ENCODE data around the gene HNRNPUL1. TPM values are rescaled to one million over a fixed set of nuclear protein-coding genes. Genes with fewer than 3 reads are reported as not detected.

HNRNPUL1 gene
- total and polyA plus RNA-seq, 2 of the 8 experiments (the other 6 are each of a cell fraction or from before 2014, with no cell fraction given): 99.5 to 264 TPM

DNA sequence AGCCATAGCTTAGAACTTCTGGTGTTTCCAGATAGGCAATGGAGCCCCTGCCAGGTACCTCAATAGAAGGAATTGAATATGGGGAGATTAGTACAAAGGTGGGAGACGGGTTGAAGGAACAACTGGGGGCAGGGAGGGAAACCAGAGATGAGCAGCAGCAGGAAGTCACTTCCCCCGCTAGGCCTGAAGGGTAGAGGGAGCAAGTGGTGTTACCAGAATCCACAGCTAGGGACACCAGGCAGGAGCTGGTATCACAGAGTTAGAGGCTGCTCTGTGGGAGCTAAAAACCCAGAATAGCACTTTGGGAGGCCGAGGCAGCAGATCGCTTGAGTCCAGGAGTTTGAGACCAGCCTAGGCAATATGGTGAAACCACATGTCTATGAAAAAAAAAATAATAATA, 15.3 kb upstream of the HNRNPUL1 start:
- DNase-seq (ENCODE audit: low read depth in 1 of 2, low spot score in 2 of 2) (no peak), FAIRE-seq (no peak)
- H3K4me3 ChIP-seq (ENCODE audit: extremely low read depth in 1 of 4, insufficient read depth in 2 of 4, low read depth in 3 of 4, low read length in 4 of 4): no peak overlapping the region
- WGBS, 2 experiments (ENCODE audit: extremely low coverage in 1 of 2, insufficient coverage in 1 of 2, insufficient read length in 1 of 2, insufficient replicate concordance in 2 of 2, low coverage in 1 of 2, low lambda C conversion rate in 2 of 2, missing lambda C conversion rate in 1 of 2): 90% methylated on average over 4 of the region's 4 CpGs; no CpG with 5 or more reads in 1 of the 2 experiments
- H4K8ac ChIP-seq (ENCODE audit: extremely low read depth, insufficient read depth, low read length): no peak overlapping the region
- H3K4ac ChIP-seq (replicated peaks; ENCODE audit: insufficient read length, low read depth, low read length): no peak overlapping the region
- no peak overlapping the region for H4K5ac ChIP-seq (ENCODE audit: insufficient read length, low read depth, low read length)
- H2BK12ac ChIP-seq (ENCODE audit: low read depth, low read length): no peak overlapping the region
- H3K23ac ChIP-seq (ENCODE audit: insufficient read length): no peak overlapping the region
- H3K9ac ChIP-seq (replicated peaks in 1 of 4; ENCODE audit: extremely low read depth in 1 of 4, low read depth in 3 of 4, low read length in 3 of 4): no peak overlapping the region
- no peak overlapping the region for H2AFZ ChIP-seq (ENCODE audit: low read length)
- no peaks in the 10 kb centered on the region for H3K9me3 ChIP-seq (ENCODE audit: insufficient read depth in 2 of 2, low read depth in 1 of 2, low read length in 1 of 2)
- H3K23me2 ChIP-seq (ENCODE audit: low read depth, low read length): no peaks in the 10 kb centered on the region
- no peaks in the 10 kb centered on the region for H3K79me2 ChIP-seq (ENCODE audit: control insufficient read depth in 1 of 2, insufficient read depth in 2 of 2, low read length in 2 of 2)
- H2BK5ac ChIP-seq (ENCODE audit: low read depth, low read length): no peak overlapping the region
- no peak overlapping the region for H4K91ac ChIP-seq (replicated peaks; ENCODE audit: insufficient read length, low read length)
- H2BK15ac ChIP-seq (ENCODE audit: low read length): no peak overlapping the region
- H2BK20ac ChIP-seq (ENCODE audit: low read length): no peak overlapping the region
- H3K79me1 ChIP-seq (ENCODE audit: low read depth, low read length): no peaks in the 10 kb centered on the region
- peaks cover 10 to 57% (median 36%) of the 10 kb centered on the region in 4 experiments; a peak in 7 of 8 replicates for H3K36me3 ChIP-seq (ENCODE audit: control insufficient read depth in 2 of 4, insufficient read depth in 4 of 4, low read length in 3 of 4)
- no peak overlapping the region for H3K14ac ChIP-seq (ENCODE audit: insufficient read length)
- H3K27ac ChIP-seq (ENCODE audit: low read depth, low read length): no peak overlapping the region
- no peak overlapping the region for H3K4me2 ChIP-seq (ENCODE audit: insufficient read depth in 1 of 2, low read depth in 2 of 2, low read length in 2 of 2)
- no peak overlapping the region for H2BK120ac ChIP-seq (replicated peaks; ENCODE audit: low read depth, low read length)
- ChIA-PET POLR2A (ENCODE audit: partially characterized antibody) (interaction anchor here (0.9 to 5.1 kb wide), 10 partner anchors 10 to 41 kb away, joined by 4 to 28 read pairs (median 6); partner anchors contain the start of gene AXL), CTCF (ENCODE audit: partially characterized antibody) (interaction anchor here (0.6 to 4.4 kb wide), 13 partner anchors 10 to 495 kb away, joined by 3 to 21 read pairs (median 4); partner anchors contain the start of gene CYP2S1)
- no peak overlapping the region for H3K18ac ChIP-seq (ENCODE audit: extremely low read depth, low read length)
- TF ChIP-seq EZH2 (IDR thresholded peaks at IDR 0.05; ENCODE audit: low read depth, low read length, severe bottlenecking): no peak
- TF ChIP-seq RNF2 (IDR thresholded peaks at IDR 0.05; ENCODE audit: borderline replicate concordance, low read depth, low read length, missing control alignments, poor library complexity, severe bottlenecking): no peak
- no peak for TF ChIP-seq ASH2L (IDR thresholded peaks at IDR 0.05; ENCODE audit: low read length)
- TF ChIP-seq CBX8 (IDR thresholded peaks at IDR 0.05; ENCODE audit: borderline replicate concordance, low read depth, low read length): no peak
- no peak for TF ChIP-seq PHF8 (conservative IDR thresholded peaks at IDR 0.05; ENCODE audit: low read depth, low read length)
- TF ChIP-seq SP2 (IDR thresholded peaks at IDR 0.05; ENCODE audit: low read length): no peak
- TF ChIP-seq, protein P1, sequence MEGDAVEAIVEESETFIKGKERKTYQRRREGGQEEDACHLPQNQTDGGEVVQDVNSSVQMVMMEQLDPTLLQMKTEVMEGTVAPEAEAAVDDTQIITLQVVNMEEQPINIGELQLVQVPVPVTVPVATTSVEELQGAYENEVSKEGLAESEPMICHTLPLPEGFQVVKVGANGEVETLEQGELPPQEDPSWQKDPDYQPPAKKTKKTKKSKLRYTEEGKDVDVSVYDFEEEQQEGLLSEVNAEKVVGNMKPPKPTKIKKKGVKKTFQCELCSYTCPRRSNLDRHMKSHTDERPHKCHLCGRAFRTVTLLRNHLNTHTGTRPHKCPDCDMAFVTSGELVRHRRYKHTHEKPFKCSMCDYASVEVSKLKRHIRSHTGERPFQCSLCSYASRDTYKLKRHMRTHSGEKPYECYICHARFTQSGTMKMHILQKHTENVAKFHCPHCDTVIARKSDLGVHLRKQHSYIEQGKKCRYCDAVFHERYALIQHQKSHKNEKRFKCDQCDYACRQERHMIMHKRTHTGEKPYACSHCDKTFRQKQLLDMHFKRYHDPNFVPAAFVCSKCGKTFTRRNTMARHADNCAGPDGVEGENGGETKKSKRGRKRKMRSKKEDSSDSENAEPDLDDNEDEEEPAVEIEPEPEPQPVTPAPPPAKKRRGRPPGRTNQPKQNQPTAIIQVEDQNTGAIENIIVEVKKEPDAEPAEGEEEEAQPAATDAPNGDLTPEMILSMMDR (IDR thresholded peaks at IDR 0.05; ENCODE audit: control extremely low read depth in 1 of 3, insufficient read depth in 1 of 3, low read depth in 1 of 3, low read length in 3 of 3): peak; percentile 10 to 26 (median 24); a peak in 3 of 4 replicates
- TF ChIP-seq GABPA (IDR thresholded peaks at IDR 0.05; ENCODE audit: borderline replicate concordance, insufficient read depth, low read length): no peak
- H3K27me3 ChIP-seq (replicated peaks in 1 of 4; ENCODE audit: control insufficient read depth in 3 of 4, extremely low read depth in 1 of 4, insufficient read depth in 3 of 4, low read length in 3 of 4): no peaks in the 10 kb centered on the region
- H2AK5ac ChIP-seq (ENCODE audit: low read depth, low read length): no peak overlapping the region
- no peaks in the 10 kb centered on the region for H3K4me1 ChIP-seq (replicated peaks in 1 of 4; ENCODE audit: control insufficient read depth in 3 of 4, insufficient read depth in 4 of 4, low read length in 3 of 4)
- no peak overlapping the region for H3K56ac ChIP-seq (replicated peaks; ENCODE audit: insufficient read length, low read depth, low read length)
- H4K20me1 ChIP-seq (replicated peaks in 1 of 2; ENCODE audit: control insufficient read depth in 1 of 2, insufficient read depth in 2 of 2, low read length in 2 of 2): no peaks in the 10 kb centered on the region
